Endothelial cell of umbilical vein (primary cell): ENCODE data around the gene SLC24A3. TPM values are rescaled to one million over a fixed set of nuclear protein-coding genes. Genes with fewer than 3 reads are reported as not detected.

Experiments
- BruUV-seq: library from RNA; stranded (reverse); fragments of 400-500 nt; replicated peaks from 2 replicates; lab custom pipeline; 2021; lab: Mats Ljungman, UMichigan
- CTCF ChIA-PET: fragments of 300-600, 350-600 bp; sonication (Branson Sonifier 250); formaldehyde crosslinking; loops from one replicate; lab custom pipeline; 2021; ENCODE audit warnings: antibody characterized with exemption, inconsistent platforms; lab: Charles Lee
- POLR2A ChIA-PET: fragments of 300-600, 350-600 bp; sonication (Branson Sonifier 250); formaldehyde crosslinking; loops from one replicate; lab custom pipeline; 2021; ENCODE audit warnings: antibody characterized with exemption, inconsistent platforms; lab: Charles Lee
- DNase-seq: peaks from one replicate; pipeline ENCODE4 v3.0.0-alpha.2; 2011; ENCODE audit warnings: low read depth, low spot score
- FAIRE-seq: peaks from 2 replicates; lab custom pipeline; 2011; peaks lifted over from hg19 to GRCh38; lab: Jason Lieb, UNC
- H2AFZ ChIP-seq: 2 replicates; pipeline ENCODE4 v1.6.0; 2012; ENCODE audit warnings: low read depth, low read length, control low read depth, inconsistent platforms
- H3K27ac ChIP-seq: 2 replicates; pipeline ENCODE4 v1.5.1; 2011; ENCODE audit warnings: low read depth, mild to moderate bottlenecking, control low read depth, low read length, moderate library complexity; ENCODE audit not compliant: insufficient read depth
- H3K27me3 ChIP-seq, 2 experiments: 2 replicates each; pipeline versions ENCODE4 v1.6.0 to v1.6.1; 2011; ENCODE audit warnings: low read length in 2 of 2, mixed read lengths in 1 of 2; ENCODE audit not compliant: control insufficient read depth in 2 of 2, insufficient read depth in 2 of 2
- H3K36me3 ChIP-seq, 2 experiments: 2 replicates in 1 of 2; 3 replicates in 1 of 2; pipeline ENCODE4 v1.5.1; 2011; ENCODE audit warnings: low read length in 2 of 2, mild to moderate bottlenecking in 1 of 2, moderate library complexity in 1 of 2; ENCODE audit not compliant: control insufficient read depth in 2 of 2, insufficient read depth in 2 of 2; ENCODE audit errors: extremely low read depth in 1 of 2
- H3K4me1 ChIP-seq: 3 replicates; pipeline ENCODE4 v1.5.1; 2011; ENCODE audit warnings: mild to moderate bottlenecking, low read length; ENCODE audit not compliant: control insufficient read depth, insufficient read depth; ENCODE audit errors: extremely low read depth
- H3K4me2 ChIP-seq: 2 replicates; pipeline ENCODE4 v1.6.1; 2011; ENCODE audit warnings: low read length, control low read depth, mixed read lengths; ENCODE audit not compliant: insufficient read depth
- H3K4me3 ChIP-seq, 3 experiments: fragments of 200-600 bp in 1 of 3; sonication (generic), shearing (Covaris generic) in 1 of 3; replicated peaks in 1 of 3; 2 replicates each; pipeline ENCODE4 v1.5.1; 2011 to 2016; ENCODE audit warnings: control low read depth in 3 of 3, low read length in 3 of 3, mild to moderate bottlenecking in 2 of 3, inconsistent platforms in 1 of 3, low read depth in 1 of 3, moderate library complexity in 1 of 3; ENCODE audit not compliant: insufficient read depth in 1 of 3
- H3K79me2 ChIP-seq: 2 replicates; pipeline ENCODE4 v1.6.0; 2012; ENCODE audit warnings: low read length, inconsistent platforms; ENCODE audit not compliant: control insufficient read depth, insufficient read depth
- H3K9ac ChIP-seq: replicated peaks from 2 replicates; pipeline ENCODE3; 2011; ENCODE audit warnings: low read length, control low read depth; ENCODE audit not compliant: insufficient read depth; ENCODE audit errors: extremely low read depth
- H3K9me1 ChIP-seq: replicated peaks from 3 replicates; pipeline ENCODE4 v1.6.0; 2011; ENCODE audit warnings: mild to moderate bottlenecking, low read length; ENCODE audit not compliant: control insufficient read depth, insufficient read depth; ENCODE audit errors: extremely low read depth
- H3K9me3 ChIP-seq: replicated peaks from 2 replicates; pipeline ENCODE4 v1.5.1; 2012; ENCODE audit warnings: low read length, inconsistent platforms; ENCODE audit not compliant: control insufficient read depth, insufficient read depth
- H4K20me1 ChIP-seq: replicated peaks from 2 replicates; pipeline ENCODE3; 2011; ENCODE audit warnings: mild to moderate bottlenecking, low read length; ENCODE audit not compliant: control insufficient read depth, insufficient read depth; ENCODE audit errors: extremely low read depth
- CTCF ChIP-seq, 2 donors: IDR thresholded peaks; 1 replicate in 1 of 2; 2 replicates in 1 of 2; pipeline ENCODE4 v1.5.1; 2011; ENCODE audit warnings: low read length in 2 of 2, mild to moderate bottlenecking in 2 of 2, moderate library complexity in 2 of 2, control low read depth in 1 of 2, inconsistent platforms in 1 of 2, low read depth in 1 of 2; ENCODE audit not compliant: insufficient read depth in 1 of 2; ENCODE audit errors: extremely low read depth in 1 of 2
- EZH2 ChIP-seq: IDR thresholded peaks from 2 replicates; pipeline ENCODE4 v1.6.1; 2012; ENCODE audit warnings: borderline replicate concordance, low read depth, mild to moderate bottlenecking, moderate library complexity, low read length, inconsistent platforms; ENCODE audit not compliant: severe bottlenecking
- FOS ChIP-seq: IDR thresholded peaks from 2 replicates; pipeline ENCODE4 v1.6.1; 2011; ENCODE audit warnings: mild to moderate bottlenecking, low read length, moderate library complexity, borderline replicate concordance; ENCODE audit not compliant: insufficient read depth
- GATA2 ChIP-seq: IDR thresholded peaks from 2 replicates; pipeline ENCODE4 v1.7.0; 2011; ENCODE audit warnings: low read depth, mild to moderate bottlenecking, moderate library complexity, mixed read lengths, low read length; ENCODE audit not compliant: insufficient read length, insufficient read depth
- JUN ChIP-seq: IDR thresholded peaks from 2 replicates; pipeline ENCODE4 v1.6.1; 2011; ENCODE audit warnings: borderline replicate concordance, low read depth; ENCODE audit not compliant: insufficient read length, insufficient read depth
- MAX ChIP-seq: IDR thresholded peaks from 2 replicates; pipeline ENCODE4 v1.6.1; 2011; ENCODE audit not compliant: insufficient read depth, insufficient read length
- MYC ChIP-seq: IDR thresholded peaks from one replicate; pipeline ENCODE4 v1.6.1; 2011; ENCODE audit warnings: mild to moderate bottlenecking, low read depth, low read length
- POLR2A ChIP-seq: IDR thresholded peaks from 2 replicates; pipeline ENCODE4 v1.6.1; 2012; ENCODE audit warnings: low read depth, mild to moderate bottlenecking, control low read depth, low read length
- POLR2AphosphoS5 ChIP-seq: IDR thresholded peaks from 2 replicates; pipeline ENCODE4 v1.6.1; 2012; ENCODE audit warnings: low read depth, mild to moderate bottlenecking, control low read depth, low read length, moderate library complexity; ENCODE audit not compliant: insufficient read depth
- dilution Hi-C: fragments of 300-500 bp; cut with MboI; formaldehyde crosslinking; loops from one replicate; pipeline ENCODE4 v1.15.0; 2019; ENCODE audit warnings: low sequenced_read_pairs; ENCODE audit not compliant: extremely low pct_ligation_motif_present
- intact Hi-C: fragments of 100-400 bp; cut with micrococcal nuclease; formaldehyde crosslinking; loops from one replicate; pipeline ENCODE4 v1.10.0; 2022
- polyA plus RNA-seq, 4 experiments: library from polyadenylated mRNA; depleted of rRNA in 3 of 4; stranded (reverse) in 3 of 4; unstranded in 1 of 4; fragments of >200 nt; gene quantifications; 2 replicates each; pipeline versions ENCODE4 v1.2.1 to v1.2.3, GENCODE V29; 2011 to 2012; ENCODE audit warnings: missing spikeins in 1 of 4
- total RNA-seq: library from RNA; stranded (reverse); gene quantifications from 2 replicates; pipeline ENCODE4 v1.2.3, GENCODE V29; 2021

Gene SLC24A3
- total and polyA plus RNA-seq, 2 donors (not counting 3 experiments of a cell fraction or from before 2014, with no cell fraction given): not detected

- Histone ChIP-seq H3K4me1 (no peaks in the 10 kb centered on the region), H3K4me2 (no peak overlapping the region), H3K79me2 (no peaks in the 10 kb centered on the region), H3K9me1 (no peaks in the 10 kb centered on the region), H2AFZ (no peak overlapping the region), H3K36me3 (no peaks in the 10 kb centered on the region), H3K9ac (no peak overlapping the region), H3K9me3 (no peaks in the 10 kb centered on the region), H4K20me1 (no peaks in the 10 kb centered on the region), H3K27ac (no peak overlapping the region), H3K4me3 (no peak overlapping the region), H3K27me3 (no peaks in the 10 kb centered on the region)
- FAIRE-seq (no peak), DNase-seq (no peak)
- ChIA-PET CTCF (no interaction called here), POLR2A (no interaction called here)
- TF ChIP-seq POLR2A: no peak
- TF ChIP-seq GATA2: no peak
- no peak for TF ChIP-seq MAX
- no peak for TF ChIP-seq EZH2
- TF ChIP-seq MYC: no peak
- no peak for TF ChIP-seq POLR2AphosphoS5
- no peak for TF ChIP-seq JUN
- no peak for TF ChIP-seq FOS
- no peak for TF ChIP-seq CTCF (IDR thresholded peaks at IDR 0.05; ENCODE audit: extremely low read depth in 1 of 2, insufficient read depth in 1 of 2, low read depth in 1 of 2, low read length in 2 of 2)
- BruUV-seq: no TSS peak
- dilution Hi-C loops (no loop called here), intact Hi-C loops (no loop called here)
Observed at GRCh38 chr20:19260412-19261090, 48.1 kb downstream of the SLC24A3 start.
